HEK293T (cell line): Measurements from ENCODE around the gene SLC22A4.

Experiments
- CTCF ChIA-PET: fragments of 350-600 bp; formaldehyde crosslinking; extraction: SDS; loops from one replicate; lab custom pipeline; 2021; ENCODE audit warnings: antibody characterized with exemption, inconsistent platforms; lab: Yijun Ruan, JAX
- POLR2A ChIA-PET: fragments of 350-600 bp; formaldehyde crosslinking; extraction: SDS; loops from one replicate; lab custom pipeline; 2020; ENCODE audit warnings: antibody characterized with exemption, inconsistent platforms; lab: Yijun Ruan, JAX
- DNase-seq: peaks from one replicate; pipeline ENCODE4 v3.0.0; 2012; ENCODE audit warnings: mixed read lengths; ENCODE audit errors: extremely low spot score
- ARNT ChIP-seq: fragments of 450-650 bp; IDR thresholded peaks from 2 replicates; pipeline ENCODE4 v1.6.1; 2017; ENCODE audit warnings: mild to moderate bottlenecking
- BHLHE40 ChIP-seq: fragments of 450-650 bp; IDR thresholded peaks from 2 replicates; pipeline ENCODE4 v1.6.1; 2016; ENCODE audit warnings: mild to moderate bottlenecking, moderate library complexity, borderline replicate concordance
- CTBP1 ChIP-seq: fragments of 450-650 bp; IDR thresholded peaks from 2 replicates; pipeline ENCODE4 v1.6.1; 2016; ENCODE audit warnings: borderline replicate concordance
- ELF4 ChIP-seq: fragments of 450-650 bp; IDR thresholded peaks from 2 replicates; pipeline ENCODE4 v1.6.1; 2017; ENCODE audit warnings: antibody characterized with exemption
- FOXA1 ChIP-seq: fragments of 450-650 bp; IDR thresholded peaks from 2 replicates; pipeline ENCODE4 v1.6.1; 2016; ENCODE audit warnings: mild to moderate bottlenecking
- FOXK2 ChIP-seq: fragments of 450-650 bp; IDR thresholded peaks from 2 replicates; pipeline ENCODE4 v1.6.1; 2016; ENCODE audit warnings: mild to moderate bottlenecking
- FOXM1 ChIP-seq: fragments of 450-650 bp; IDR thresholded peaks from 2 replicates; pipeline ENCODE4 v1.6.1; 2017; ENCODE audit warnings: mild to moderate bottlenecking, borderline replicate concordance
- HDGF ChIP-seq: fragments of 450-650 bp; IDR thresholded peaks from 2 replicates; pipeline ENCODE4 v1.6.1; 2017; ENCODE audit warnings: antibody characterized with exemption, borderline replicate concordance
- L3MBTL2 ChIP-seq: fragments of 450-650 bp; conservative IDR thresholded peaks from 2 replicates; pipeline ENCODE4 v1.6.1; 2016; ENCODE audit warnings: mild to moderate bottlenecking
- LEF1 ChIP-seq: fragments of 450-650 bp; IDR thresholded peaks from 2 replicates; pipeline ENCODE4 v1.6.1; 2017; ENCODE audit warnings: mild to moderate bottlenecking, borderline replicate concordance
- NFRKB ChIP-seq: fragments of 450-650 bp; IDR thresholded peaks from 2 replicates; pipeline ENCODE4 v1.6.1; 2016; ENCODE audit warnings: mild to moderate bottlenecking, moderate library complexity
- PKNOX1 ChIP-seq: fragments of 450-650 bp; IDR thresholded peaks from 2 replicates; pipeline ENCODE4 v1.6.1; 2016
- SP1 ChIP-seq: fragments of 450-650 bp; IDR thresholded peaks from 2 replicates; pipeline ENCODE4 v1.6.1; 2017
- SUZ12 ChIP-seq: fragments of 450-650 bp; IDR thresholded peaks from 2 replicates; pipeline ENCODE4 v1.6.1; 2016; ENCODE audit warnings: mild to moderate bottlenecking
- TARDBP ChIP-seq: fragments of 450-650 bp; IDR thresholded peaks from 2 replicates; pipeline ENCODE4 v1.6.1; 2016
- ZNF384 ChIP-seq: fragments of 450-650 bp; IDR thresholded peaks from 2 replicates; pipeline ENCODE4 v1.6.1; 2016

SLC22A4 gene

DNA sequence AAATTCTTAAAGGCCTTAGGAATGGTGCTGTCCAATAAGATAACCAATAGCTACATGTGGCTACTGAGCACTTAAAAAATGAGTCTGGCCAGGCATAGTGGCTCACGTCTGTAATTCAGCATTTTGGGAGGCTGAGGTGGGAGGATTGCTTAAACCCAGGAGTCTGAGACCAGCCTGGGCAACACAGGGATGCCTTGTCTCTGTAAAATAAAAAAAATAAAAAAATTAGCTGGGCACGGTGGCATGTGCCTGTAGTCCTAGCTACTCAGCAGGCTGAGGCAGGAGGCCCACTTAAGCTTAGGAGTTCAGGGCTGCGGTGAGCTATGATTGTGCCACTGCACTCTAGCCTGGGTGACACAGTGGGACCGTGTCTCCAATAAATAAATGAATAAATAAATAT, 74.0 kb downstream of the SLC22A4 start:
- ChIA-PET CTCF (interaction anchor here (0.5 to 1.3 kb wide), 4 partner anchors 17 to 756 kb away, joined by 3 to 5 read pairs (median 3); no protein-coding TSS in a partner anchor), POLR2A (interaction anchor here (1.3 to 5.4 kb wide), 5 partner anchors 10 to 122 kb away, joined by 5 to 57 read pairs (median 7); partner anchors contain the start of genes IRF1 and SLC22A4)
- no peak for TF ChIP-seq SP1
- no peak for TF ChIP-seq ARNT
- TF ChIP-seq FOXA1 = no peak
- no peak for TF ChIP-seq NFRKB
- no peak for TF ChIP-seq ZNF384
- TF ChIP-seq HDGF = no peak
- no peak for TF ChIP-seq CTBP1
- TF ChIP-seq BHLHE40 = no peak
- no peak for TF ChIP-seq L3MBTL2
- TF ChIP-seq PKNOX1 = no peak
- no peak for TF ChIP-seq ELF4
- TF ChIP-seq SUZ12 = no peak
- no peak for TF ChIP-seq LEF1
- no peak for TF ChIP-seq TARDBP
- TF ChIP-seq FOXM1 = no peak
- no peak for TF ChIP-seq FOXK2
- no peak for DNase-seq

DNA sequence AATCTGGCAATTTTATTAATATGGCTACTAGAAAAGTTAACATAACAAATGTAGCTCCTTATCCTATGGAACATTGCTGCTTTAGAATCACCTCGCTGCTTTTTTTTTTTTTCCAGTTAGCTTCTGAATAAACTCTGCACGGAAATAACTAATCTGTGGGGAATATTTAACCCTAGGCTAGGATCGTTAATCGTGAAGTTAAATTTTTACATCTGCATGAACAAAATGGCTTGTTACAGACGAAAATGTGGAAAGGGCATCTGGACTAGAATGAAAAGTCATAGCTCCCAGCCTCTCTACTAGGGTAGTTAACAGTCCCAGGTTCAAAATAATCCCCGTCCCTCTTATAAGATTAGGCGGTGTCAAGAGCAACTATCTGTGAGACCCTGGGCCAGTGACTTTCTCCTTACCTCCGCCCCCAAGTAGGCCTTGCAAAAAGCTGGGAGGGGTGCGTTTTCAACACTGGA, 74.8 kb downstream of the SLC22A4 start:
- CTCF ChIA-PET = interaction anchor here (0.7 to 1.7 kb wide), 9 partner anchors 10 to 178 kb away, joined by 3 to 8 read pairs (median 4); partner anchors contain the start of gene P4HA2
- DNase-seq = no peak
- TF ChIP-seq FOXM1 (no peak), SP1 (no peak), ARNT (no peak), L3MBTL2 (no peak), ZNF384 (no peak), HDGF (no peak), LEF1 (no peak)
- POLR2A ChIA-PET = interaction anchor here (0.7 to 5.4 kb wide), 18 partner anchors 10 to 419 kb away, joined by 3 to 57 read pairs (median 3); partner anchors contain the start of genes IRF1, P4HA2 and SLC22A4

- DNase-seq = peak; percentile 79
- ChIA-PET POLR2A (interaction anchor here (0.6 to 5.4 kb wide), 20 partner anchors 9 to 419 kb away, joined by 3 to 57 read pairs (median 3); partner anchors contain the start of genes IRF1, P4HA2 and SLC22A4), CTCF (interaction anchor here (0.6 to 1.7 kb wide), 10 partner anchors 9 to 179 kb away, joined by 3 to 8 read pairs (median 4); partner anchors contain the start of gene P4HA2)
- TF ChIP-seq FOXM1 (no peak), NFRKB (no peak), TARDBP (no peak), L3MBTL2 (peak; percentile 81)
Measured at GRCh38 chr5:132369474-132370180, 75.4 kb downstream of the SLC22A4 start, which contains the start of gene SLC22A5. Gene SLC22A5 (plus strand): TSS chr5:132369710. CDS start chr5:132369973, 263 bp downstream.

DNA sequence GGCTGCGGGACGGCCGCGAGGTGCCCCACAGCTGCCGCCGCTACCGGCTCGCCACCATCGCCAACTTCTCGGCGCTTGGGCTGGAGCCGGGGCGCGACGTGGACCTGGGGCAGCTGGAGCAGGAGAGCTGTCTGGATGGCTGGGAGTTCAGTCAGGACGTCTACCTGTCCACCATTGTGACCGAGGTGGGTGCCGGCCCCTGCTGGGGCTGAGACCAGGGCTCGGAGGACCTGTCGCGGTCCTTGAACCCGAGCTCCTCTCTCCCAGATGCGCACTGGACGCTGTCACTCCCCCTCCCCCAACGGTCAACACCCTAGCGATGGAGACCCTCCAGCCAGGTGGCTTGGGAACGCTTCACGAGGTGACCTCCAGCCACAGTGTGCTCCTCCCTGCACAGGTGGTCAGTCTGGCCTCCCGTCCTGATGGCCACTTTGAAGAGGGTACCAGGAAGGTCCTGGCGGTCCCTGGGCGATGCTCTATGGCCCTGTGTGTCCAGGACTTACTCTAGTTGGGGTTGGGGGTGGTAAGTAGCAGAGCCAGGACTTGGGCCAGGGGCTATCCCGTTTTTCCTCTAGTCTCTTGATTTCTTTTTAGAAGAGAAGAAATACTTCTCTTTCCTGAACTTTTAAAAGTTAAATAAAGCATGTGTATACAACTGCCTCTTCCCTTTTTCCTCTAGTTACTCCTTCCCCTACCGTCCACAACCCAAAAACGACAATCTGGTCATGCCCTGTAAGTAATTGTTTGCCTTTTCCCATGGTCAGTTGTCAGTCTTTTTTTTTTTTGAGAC, 76.2 kb downstream of the SLC22A4 start:
- CTCF ChIA-PET = interaction anchor here (0.6 to 1.7 kb wide), 4 partner anchors 78 to 132 kb away, joined by 3 to 8 read pairs (median 4); no protein-coding TSS in a partner anchor
- DNase-seq = no peak
- POLR2A ChIA-PET = interaction anchor here (0.6 to 5.4 kb wide), 10 partner anchors 8 to 126 kb away, joined by 3 to 57 read pairs (median 5); partner anchors contain the start of gene SLC22A4
- TF ChIP-seq BHLHE40 (no peak), ARNT (no peak), ELF4 (no peak), PKNOX1 (no peak), SP1 (no peak), FOXM1 (no peak), FOXA1 (no peak), SUZ12 (no peak), TARDBP (no peak), HDGF (no peak), ZNF384 (0 out of 2 replicates have a peak, but pooled peaks have one; percentile 14), CTBP1 (no peak), FOXK2 (no peak), L3MBTL2 (0 out of 2 replicates have a peak, but pooled peaks have one; percentile 5)

DNA sequence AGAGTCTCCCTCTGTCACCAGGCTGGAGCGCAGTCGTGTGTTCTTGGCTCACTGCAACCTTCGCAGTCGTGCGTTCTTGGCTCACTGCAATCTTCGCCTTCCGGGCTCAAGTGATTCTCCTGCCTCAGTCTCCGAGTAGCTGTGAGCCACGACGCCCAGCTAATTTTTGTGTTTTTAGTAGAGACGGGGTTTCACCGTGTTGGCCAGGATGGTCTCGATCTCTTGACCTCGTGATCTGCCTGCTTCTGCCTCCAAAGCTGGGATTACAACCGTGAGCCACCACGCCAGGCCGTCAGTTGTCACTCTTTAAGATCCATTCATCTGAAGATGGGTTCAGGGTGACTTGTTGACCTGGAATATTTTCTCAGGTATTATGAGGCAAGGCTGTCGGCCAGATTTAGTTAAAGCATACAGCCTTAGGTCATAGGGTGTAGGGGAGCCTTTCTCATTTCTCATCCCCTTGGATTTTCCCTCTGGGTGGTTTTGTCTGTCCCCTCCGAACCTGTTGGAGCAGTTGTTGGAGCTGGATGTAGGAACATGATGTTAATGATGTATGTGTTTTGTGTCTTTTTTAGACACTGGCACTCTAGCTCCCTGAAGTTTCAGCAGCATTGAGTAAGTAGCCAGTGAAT, 76.9 kb downstream of the SLC22A4 start:
- POLR2A ChIA-PET = interaction anchor here (1.2 to 3.9 kb wide), 3 partner anchors 13 to 77 kb away, joined by 3 to 19 read pairs (median 7); partner anchors contain the start of gene SLC22A4
- DNase-seq = no peak
- TF ChIP-seq CTBP1 (no peak), ZNF384 (0 out of 2 replicates have a peak, but pooled peaks have one; percentile 0)
- CTCF ChIA-PET = interaction anchor here (0.6 to 1.6 kb wide), 4 partner anchors 95 to 191 kb away, joined by 3 to 5 read pairs (median 4); no protein-coding TSS in a partner anchor
